Sigmoid colon (tissue), 3 donors: Measurements from ENCODE around the gene LIM2.

Experiments used
- POLR2A ChIP-seq, 2 donors: fragments of 450-650 bp; IDR thresholded peaks; one replicate each; pipeline ENCODE4 v1.6.1; 2016; ENCODE audit warnings: antibody characterized with exemption in 2 of 2, mild to moderate bottlenecking in 2 of 2, moderate library complexity in 2 of 2
- TF ChIP-seq, protein P1 (sequence below), 4 experiments: fragments of 450-650 bp in 3 of 4; fragments of 200-600 bp in 1 of 4; IDR thresholded peaks; one replicate each; pipeline ENCODE4 v1.5.1; 2016 to 2019; ENCODE audit warnings: antibody characterized with exemption in 4 of 4, mild to moderate bottlenecking in 3 of 4, moderate library complexity in 2 of 4

- TF ChIP-seq, protein P1, sequence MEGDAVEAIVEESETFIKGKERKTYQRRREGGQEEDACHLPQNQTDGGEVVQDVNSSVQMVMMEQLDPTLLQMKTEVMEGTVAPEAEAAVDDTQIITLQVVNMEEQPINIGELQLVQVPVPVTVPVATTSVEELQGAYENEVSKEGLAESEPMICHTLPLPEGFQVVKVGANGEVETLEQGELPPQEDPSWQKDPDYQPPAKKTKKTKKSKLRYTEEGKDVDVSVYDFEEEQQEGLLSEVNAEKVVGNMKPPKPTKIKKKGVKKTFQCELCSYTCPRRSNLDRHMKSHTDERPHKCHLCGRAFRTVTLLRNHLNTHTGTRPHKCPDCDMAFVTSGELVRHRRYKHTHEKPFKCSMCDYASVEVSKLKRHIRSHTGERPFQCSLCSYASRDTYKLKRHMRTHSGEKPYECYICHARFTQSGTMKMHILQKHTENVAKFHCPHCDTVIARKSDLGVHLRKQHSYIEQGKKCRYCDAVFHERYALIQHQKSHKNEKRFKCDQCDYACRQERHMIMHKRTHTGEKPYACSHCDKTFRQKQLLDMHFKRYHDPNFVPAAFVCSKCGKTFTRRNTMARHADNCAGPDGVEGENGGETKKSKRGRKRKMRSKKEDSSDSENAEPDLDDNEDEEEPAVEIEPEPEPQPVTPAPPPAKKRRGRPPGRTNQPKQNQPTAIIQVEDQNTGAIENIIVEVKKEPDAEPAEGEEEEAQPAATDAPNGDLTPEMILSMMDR (IDR thresholded peaks at IDR 0.05), result no peak
- no peak for TF ChIP-seq POLR2A (IDR thresholded peaks at IDR 0.05)
These were observed 5.8 kb downstream of the LIM2 start for GRCh38 chr19:51382004-51382403.
